Activated CD4-positive, alpha-beta T cell treated with anti-CD3 and anti-CD28 coated beads, Interleukin-2, amount 10 ng/mL, durations not matched to agents 7 days and 5 days (primary cell): Measurements from ENCODE around the gene TEP1. TPM values are rescaled to one million over a fixed set of nuclear protein-coding genes. Genes with fewer than 3 reads are reported as not detected.
"Not testable (repeated sequence)": the region's sequence is repeated elsewhere in the genome, so short reads cannot be mapped to it uniquely, and the experiment has no call there.

Source experiments
- CTCF ChIA-PET: fragments of 350-600 bp; sonication (Branson Sonifier 250); formaldehyde crosslinking; loops from one replicate; lab custom pipeline; 2021; ENCODE audit warnings: antibody characterized with exemption; lab: Charles Lee
- POLR2A ChIA-PET: fragments of 350-600 bp; sonication (Branson Sonifier 250); formaldehyde crosslinking; loops from one replicate; lab custom pipeline; 2021; ENCODE audit warnings: antibody characterized with exemption; lab: Charles Lee
- DNase-seq: peaks from one replicate; pipeline ENCODE4 v3.0.0-alpha.2; 2020
- H3K27ac Mint-ChIP-seq: one replicate; pipeline ENCODE4 v1.8.0; 2021; ENCODE audit warnings: mild to moderate bottlenecking, moderate library complexity, mixed read lengths
- H3K27me3 Mint-ChIP-seq: one replicate; pipeline ENCODE4 v1.8.0; 2021; ENCODE audit warnings: mixed read lengths
- H3K36me3 Mint-ChIP-seq: one replicate; pipeline ENCODE4 v1.8.0; 2021; ENCODE audit warnings: low read depth, mixed read lengths
- H3K4me1 Mint-ChIP-seq: one replicate; pipeline ENCODE4 v1.8.0; 2021; ENCODE audit warnings: mixed read lengths
- H3K4me3 Mint-ChIP-seq: one replicate; pipeline ENCODE4 v1.8.0; 2021; ENCODE audit warnings: mild to moderate bottlenecking, moderate library complexity, mixed read lengths
- H3K9me3 Mint-ChIP-seq: one replicate; pipeline ENCODE4 v1.8.0; 2021; ENCODE audit warnings: mixed read lengths
- total RNA-seq, 2 experiments: library from RNA; stranded (reverse); gene quantifications; one replicate each; pipeline ENCODE4 v1.2.3, GENCODE V29; 2021

TEP1 gene
- total RNA-seq, 2 experiments from 2014 or later: 38.1 to 42.9 TPM

- no peaks in the 10 kb centered on the region for H3K27me3 Mint-ChIP-seq
- no peak for DNase-seq
- H3K27ac Mint-ChIP-seq: no peak overlapping the region
- H3K4me3 Mint-ChIP-seq: no peak overlapping the region
- CTCF ChIA-PET: no interaction called here
- no peaks in the 10 kb centered on the region for H3K4me1 Mint-ChIP-seq
- no peaks in the 10 kb centered on the region for H3K9me3 Mint-ChIP-seq
- POLR2A ChIA-PET: no interaction called here
- peaks cover 38% of the 10 kb centered on the region for H3K36me3 Mint-ChIP-seq
Observed at GRCh38 chr14:20382526-20382925, 30.8 kb downstream of the TEP1 start.

DNA sequence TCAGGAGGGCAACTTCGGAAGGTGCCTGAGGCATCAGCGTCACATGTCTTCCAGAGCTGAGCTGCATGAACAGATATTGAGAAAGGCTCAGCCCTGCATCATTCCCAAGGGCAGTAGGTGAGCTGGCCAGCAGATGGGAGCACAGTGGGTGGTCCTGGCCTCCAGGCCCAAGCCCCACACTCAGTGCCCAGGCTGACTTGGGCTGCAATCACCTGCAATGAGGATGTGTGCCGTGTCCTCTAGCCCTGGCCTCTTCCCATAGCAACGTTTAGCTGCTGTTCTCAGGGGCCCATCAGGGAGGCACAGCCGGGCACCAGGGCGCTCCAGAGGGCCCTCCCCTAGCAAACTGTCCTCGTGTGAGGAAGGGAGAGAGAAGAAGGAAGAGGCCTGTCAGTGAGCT is 32.0 kb downstream of the TEP1 start:
- POLR2A ChIA-PET: no interaction called here
- Mint-ChIP-seq H3K9me3 (no peaks in the 10 kb centered on the region), H3K4me1 (no peaks in the 10 kb centered on the region), H3K27ac (no peak overlapping the region), H3K27me3 (no peaks in the 10 kb centered on the region), H3K36me3 (peaks cover 35% of the 10 kb centered on the region), H3K4me3 (no peak overlapping the region)
- no peak for DNase-seq
- CTCF ChIA-PET: interaction anchor here (0.5 to 0.9 kb wide), 4 partner anchors 16 to 817 kb away, joined by 3 read pairs; no protein-coding TSS in a partner anchor

DNA sequence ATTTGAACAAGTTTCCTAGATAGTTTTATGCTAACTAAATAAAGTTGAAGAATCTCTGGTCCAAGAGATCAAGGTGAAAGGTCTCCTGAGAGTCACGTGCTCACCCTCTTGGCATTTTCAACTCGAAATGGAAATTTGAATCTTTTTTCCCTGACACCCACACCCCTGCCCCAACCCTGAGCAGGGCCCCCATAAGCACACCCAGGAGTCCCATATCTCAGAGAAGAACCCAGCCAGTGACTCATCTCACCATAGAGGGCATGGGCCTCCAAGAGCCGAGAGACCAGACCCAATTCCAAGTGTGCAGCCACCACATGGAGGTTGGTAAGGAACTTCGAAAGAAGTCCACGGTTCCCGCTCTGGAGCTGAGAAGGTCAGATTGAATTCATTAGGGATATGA is 32.6 kb downstream of the TEP1 start:
- CTCF ChIA-PET: no interaction called here
- Mint-ChIP-seq H3K36me3 (peaks cover 36% of the 10 kb centered on the region), H3K27ac (no peak overlapping the region), H3K9me3 (no peaks in the 10 kb centered on the region), H3K4me1 (no peaks in the 10 kb centered on the region), H3K4me3 (no peak overlapping the region), H3K27me3 (no peaks in the 10 kb centered on the region)
- POLR2A ChIA-PET: no interaction called here
- DNase-seq: no peak

GRCh38 chr14:20379743-20380142 is 33.6 kb downstream of the TEP1 start:
- H3K36me3 Mint-ChIP-seq: peaks cover 39% of the 10 kb centered on the region
- H3K4me1 Mint-ChIP-seq: no peaks in the 10 kb centered on the region
- H3K27me3 Mint-ChIP-seq: no peaks in the 10 kb centered on the region
- CTCF ChIA-PET: no interaction called here
- DNase-seq: no peak
- H3K27ac Mint-ChIP-seq: no peak overlapping the region
- no peak overlapping the region for H3K4me3 Mint-ChIP-seq
- POLR2A ChIA-PET: no interaction called here
- H3K9me3 Mint-ChIP-seq: no peaks in the 10 kb centered on the region

GRCh38 chr14:20377171-20377570 is 36.1 kb downstream of the TEP1 start:
- Mint-ChIP-seq H3K27me3 (no peaks in the 10 kb centered on the region), H3K4me3 (no peak overlapping the region), H3K4me1 (no peaks in the 10 kb centered on the region), H3K36me3 (peaks cover 55% of the 10 kb centered on the region), H3K27ac (no peak overlapping the region), H3K9me3 (no peaks in the 10 kb centered on the region)
- DNase-seq: no peak
- ChIA-PET CTCF (no interaction called here), POLR2A (no interaction called here)

GRCh38 chr14:20376071-20376588 is 37.2 kb downstream of the TEP1 start:
- Mint-ChIP-seq H3K36me3 (peaks cover 61% of the 10 kb centered on the region), H3K4me1 (no peaks in the 10 kb centered on the region), H3K4me3 (no peak overlapping the region), H3K27me3 (no peaks in the 10 kb centered on the region), H3K9me3 (no peaks in the 10 kb centered on the region), H3K27ac (no peak overlapping the region)
- ChIA-PET CTCF (interaction anchor here (0.6 to 1.9 kb wide), 5 partner anchors 8 to 34 kb away, joined by 3 to 5 read pairs (median 3); no protein-coding TSS in a partner anchor), POLR2A (no interaction called here)
- no peak for DNase-seq

- Mint-ChIP-seq H3K36me3 (peaks cover 60% of the 10 kb centered on the region), H3K27me3 (no peaks in the 10 kb centered on the region), H3K27ac (no peak overlapping the region), H3K4me1 (no peaks in the 10 kb centered on the region), H3K9me3 (no peaks in the 10 kb centered on the region), H3K4me3 (no peak overlapping the region)
- ChIA-PET CTCF (interaction anchor here (0.6 to 1.9 kb wide), 4 partner anchors 9 to 265 kb away, joined by 3 to 5 read pairs (median 4); no protein-coding TSS in a partner anchor), POLR2A (no interaction called here)
- no peak for DNase-seq
Observed at GRCh38 chr14:20375471-20375870, 37.8 kb downstream of the TEP1 start.

DNA sequence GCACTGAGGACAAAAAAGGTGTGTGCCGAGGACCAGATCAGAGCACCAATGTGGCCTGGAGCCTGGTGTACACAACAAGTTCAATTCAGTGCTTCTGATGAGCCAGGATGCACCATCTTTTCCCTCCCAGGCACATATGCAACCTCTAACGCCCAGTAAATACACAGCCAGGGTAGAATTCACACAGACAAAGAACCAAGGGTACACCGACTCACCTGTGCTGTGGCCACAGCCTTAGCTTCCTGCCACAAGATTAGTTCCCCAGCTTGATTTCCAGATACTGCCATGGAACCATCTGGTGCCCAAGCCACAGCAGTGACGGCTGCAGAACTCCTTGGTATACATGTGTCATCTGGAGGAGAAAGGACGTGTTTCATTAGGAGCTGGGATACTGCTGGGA is 40.5 kb downstream of the TEP1 start:
- CTCF ChIA-PET: interaction anchor here (0.7 to 3.3 kb wide), 3 partner anchors 12 to 31 kb away, joined by 3 to 11 read pairs (median 3); no protein-coding TSS in a partner anchor
- H3K4me3 Mint-ChIP-seq: no peak overlapping the region
- POLR2A ChIA-PET: no interaction called here
- H3K27ac Mint-ChIP-seq: no peak overlapping the region
- DNase-seq: no peak
- no peaks in the 10 kb centered on the region for H3K27me3 Mint-ChIP-seq
- peaks cover 69% of the 10 kb centered on the region for H3K36me3 Mint-ChIP-seq
- H3K9me3 Mint-ChIP-seq: no peaks in the 10 kb centered on the region
- peaks cover 6% of the 10 kb centered on the region for H3K4me1 Mint-ChIP-seq

- Mint-ChIP-seq H3K27ac (no peak overlapping the region), H3K36me3 (peaks cover 45% of the 10 kb centered on the region), H3K4me3 (no peak overlapping the region), H3K27me3 (no peaks in the 10 kb centered on the region), H3K4me1 (peaks cover 7% of the 10 kb centered on the region), H3K9me3 (no peaks in the 10 kb centered on the region)
- ChIA-PET POLR2A (no interaction called here), CTCF (interaction anchor here (0.6 to 1.3 kb wide), 2 partner anchors 16 to 260 kb away, joined by 3 to 4 read pairs; no protein-coding TSS in a partner anchor)
- DNase-seq: no peak
Observed at GRCh38 chr14:20365928-20366327, 47.4 kb downstream of the TEP1 start.

GRCh38 chr14:20358474-20358873 is 54.8 kb downstream of the TEP1 start:
- H3K27ac Mint-ChIP-seq, CTCF ChIA-PET, H3K27me3 Mint-ChIP-seq, H3K4me1 Mint-ChIP-seq, POLR2A ChIA-PET, H3K4me3 Mint-ChIP-seq, H3K9me3 Mint-ChIP-seq, DNase-seq: not testable (repeated sequence)
- H3K36me3 Mint-ChIP-seq: peaks cover 66% of the 10 kb centered on the region

DNA sequence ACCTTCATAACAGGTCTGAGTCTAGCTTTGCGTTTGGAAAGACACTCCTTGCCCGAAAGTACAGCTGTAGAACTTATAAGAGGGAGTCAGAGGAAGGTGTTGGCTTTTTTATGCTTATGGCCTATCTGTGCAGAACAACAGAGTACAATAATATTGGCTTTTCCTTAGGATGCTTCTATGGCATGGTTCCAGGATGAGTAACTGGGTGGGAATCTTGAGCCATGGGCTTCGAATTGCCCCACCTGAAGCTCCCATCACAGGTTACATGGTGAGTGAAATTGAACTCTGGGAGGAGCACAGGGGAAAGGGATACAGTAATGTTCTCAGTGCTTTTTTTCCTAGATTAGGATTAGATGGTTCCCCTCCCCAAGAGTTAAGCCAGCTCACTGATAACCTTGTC is 56.9 kb downstream of the TEP1 start:
- Mint-ChIP-seq H3K9me3 (no peaks in the 10 kb centered on the region), H3K27me3 (no peaks in the 10 kb centered on the region), H3K4me3 (no peak overlapping the region), H3K36me3 (peaks cover 71% of the 10 kb centered on the region), H3K27ac (no peak overlapping the region), H3K4me1 (no peaks in the 10 kb centered on the region)
- ChIA-PET POLR2A (no interaction called here), CTCF (interaction anchor here (1.2 kb wide), 1 partner anchor 13 kb away, joined by 5 read pairs; the partner anchor contains the start of gene PARP2)
- no peak for DNase-seq

DNA sequence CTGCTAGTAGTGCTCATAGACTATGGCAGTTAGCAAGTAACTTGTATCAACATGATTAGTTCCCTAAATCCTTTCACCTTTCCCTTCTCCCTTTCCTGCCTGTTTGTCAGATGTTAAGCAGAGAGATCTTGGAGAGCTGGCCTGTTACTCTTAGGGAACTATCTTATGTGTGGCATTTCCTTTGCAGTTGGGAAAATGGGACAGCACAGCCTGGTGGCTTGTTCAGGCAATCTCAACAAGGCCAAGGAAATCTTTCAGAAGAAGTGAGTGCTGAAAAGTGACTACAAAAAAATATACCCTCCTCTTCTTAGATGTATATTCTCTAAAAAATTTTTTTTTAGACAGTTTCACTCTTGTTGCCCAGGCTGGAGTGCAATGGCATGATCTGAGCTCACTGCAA is 62.4 kb downstream of the TEP1 start:
- Mint-ChIP-seq H3K27ac (no peak overlapping the region), H3K4me1 (peaks cover 3% of the 10 kb centered on the region), H3K9me3 (no peaks in the 10 kb centered on the region), H3K27me3 (no peaks in the 10 kb centered on the region), H3K4me3 (no peak overlapping the region), H3K36me3 (peaks cover 56% of the 10 kb centered on the region)
- DNase-seq: no peak
- ChIA-PET CTCF (no interaction called here), POLR2A (no interaction called here)

DNA sequence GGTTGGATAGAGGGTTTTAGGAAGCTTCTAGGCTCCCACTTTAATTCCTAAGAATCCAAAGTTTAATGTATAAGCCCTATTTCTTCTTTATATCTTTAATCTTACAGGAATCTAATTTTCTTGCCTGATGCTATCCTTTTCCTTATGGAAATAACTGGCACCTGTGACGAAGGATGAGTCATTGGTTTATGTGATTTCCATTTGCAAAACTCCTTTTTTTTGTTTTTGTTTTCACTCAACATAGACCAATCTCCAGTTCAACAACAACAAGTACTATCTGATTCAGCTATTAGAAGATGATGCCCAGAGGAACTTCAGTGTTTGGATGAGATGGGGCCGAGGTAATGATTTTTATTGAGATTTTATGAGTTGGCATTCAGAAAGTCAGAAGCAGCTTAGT is 63.0 kb downstream of the TEP1 start:
- Mint-ChIP-seq H3K4me1 (peaks cover 8% of the 10 kb centered on the region), H3K4me3 (no peak overlapping the region), H3K27me3 (no peaks in the 10 kb centered on the region), H3K36me3 (peaks cover 57% of the 10 kb centered on the region), H3K27ac (no peak overlapping the region), H3K9me3 (no peaks in the 10 kb centered on the region)
- no peak for DNase-seq
- CTCF ChIA-PET: no interaction called here
- POLR2A ChIA-PET: no interaction called here

GRCh38 chr14:20347747-20348146 is 65.6 kb downstream of the TEP1 start:
- ChIA-PET POLR2A (interaction anchor here (0.6 kb wide), 1 partner anchor 12 kb away, joined by 3 read pairs; no protein-coding TSS in a partner anchor), CTCF (interaction anchor here (0.6 to 0.7 kb wide), 2 partner anchors 14 to 25 kb away, joined by 3 read pairs; no protein-coding TSS in a partner anchor)
- H3K27ac Mint-ChIP-seq: no peak overlapping the region
- no peak overlapping the region for H3K4me3 Mint-ChIP-seq
- peaks cover 46% of the 10 kb centered on the region for H3K36me3 Mint-ChIP-seq
- peaks cover 26% of the 10 kb centered on the region for H3K4me1 Mint-ChIP-seq
- no peaks in the 10 kb centered on the region for H3K9me3 Mint-ChIP-seq
- DNase-seq: no peak
- no peaks in the 10 kb centered on the region for H3K27me3 Mint-ChIP-seq
